HepG2 (cell line): ENCODE data around the gene ESYT2.

ENCODE experiments used
- POLR2A ChIP-seq, 2 experiments: IDR thresholded peaks; 2 replicates each; pipeline ENCODE4 v1.6.1; 2011; ENCODE audit warnings: low read depth in 2 of 2, low read length in 2 of 2, mild to moderate bottlenecking in 1 of 2, moderate library complexity in 1 of 2; ENCODE audit not compliant: insufficient read depth in 1 of 2
- ZNF124 ChIP-seq: sonication (generic); formaldehyde crosslinking; IDR thresholded peaks from 2 replicates; pipeline ENCODE4 v1.4.0; 2020; ENCODE audit warnings: missing genetic modification reagents
- ZNF460 ChIP-seq: sonication (generic); formaldehyde crosslinking; IDR thresholded peaks from 2 replicates; pipeline ENCODE4 v1.5.1; 2020; ENCODE audit warnings: missing genetic modification reagents, mild to moderate bottlenecking, borderline replicate concordance
- TF ChIP-seq, protein P1 (sequence below): sonication (generic); formaldehyde crosslinking; IDR thresholded peaks from 2 replicates; pipeline ENCODE4 v1.8.1; 2022; ENCODE audit warnings: low read depth, mild to moderate bottlenecking, missing genetic modification reagents
- TF ChIP-seq, protein P2 (sequence below): sonication (generic); formaldehyde crosslinking; IDR thresholded peaks from 2 replicates; pipeline ENCODE4 v1.4.0; 2020; ENCODE audit warnings: missing genetic modification reagents
- TF ChIP-seq, protein P3 (sequence below): sonication (generic); formaldehyde crosslinking; IDR thresholded peaks from 2 replicates; pipeline ENCODE4 v1.5.0; 2020; ENCODE audit warnings: missing genetic modification reagents
- TF ChIP-seq, protein P4 (sequence below): sonication (generic); formaldehyde crosslinking; IDR thresholded peaks from one replicate; pipeline ENCODE4 v1.5.1; 2020; ENCODE audit warnings: mild to moderate bottlenecking, missing genetic modification reagents; ENCODE audit errors: not compliant biosample characterization
- TF ChIP-seq, protein P5 (sequence below): sonication (generic); formaldehyde crosslinking; IDR thresholded peaks from 2 replicates; pipeline ENCODE4 v1.5.0; 2020; ENCODE audit warnings: mild to moderate bottlenecking, missing genetic modification reagents, moderate library complexity
- TF ChIP-seq, protein P6 (sequence below): sonication (generic); formaldehyde crosslinking; IDR thresholded peaks from 2 replicates; pipeline ENCODE4 v1.4.0; 2020; ENCODE audit warnings: mild to moderate bottlenecking, low read depth, missing genetic modification reagents

DNA sequence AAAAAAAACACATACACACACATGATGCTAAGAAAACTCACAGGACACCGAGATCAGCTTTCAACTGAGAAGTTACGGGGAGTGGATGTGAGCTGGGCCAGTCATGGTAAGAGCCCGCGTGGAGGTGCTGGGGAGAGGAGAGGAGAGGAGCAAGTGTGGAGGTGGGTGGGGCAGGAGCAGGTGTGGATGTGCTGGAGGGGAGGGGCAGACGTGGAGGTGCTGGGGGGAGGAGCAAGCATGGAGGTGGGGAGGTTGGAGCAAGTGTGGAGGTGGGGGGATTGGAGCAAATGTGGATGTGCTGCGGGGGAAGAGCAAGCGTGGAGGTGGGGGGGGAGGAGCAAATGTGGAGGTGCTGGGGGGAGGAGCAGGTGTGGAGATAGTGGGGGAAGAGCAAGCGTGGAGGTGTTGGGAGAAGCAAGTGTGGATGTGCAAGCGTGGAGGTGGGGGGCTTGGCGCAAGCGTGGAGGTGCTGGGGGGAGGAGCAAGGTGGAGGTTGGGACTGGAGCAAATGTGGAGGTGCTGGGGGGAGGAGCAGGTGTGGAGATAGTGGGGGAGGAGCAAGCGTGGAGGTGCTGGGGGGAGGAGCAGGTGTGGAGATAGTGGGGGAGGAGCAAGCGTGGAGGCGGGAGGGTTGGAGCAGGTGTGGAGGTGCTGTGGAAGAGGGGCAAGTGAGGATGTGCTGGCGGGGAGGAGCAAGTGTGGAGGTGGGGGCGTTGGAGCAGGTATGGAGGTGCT lies 100.2 kb downstream of the ESYT2 start:
- TF ChIP-seq, protein P1, sequence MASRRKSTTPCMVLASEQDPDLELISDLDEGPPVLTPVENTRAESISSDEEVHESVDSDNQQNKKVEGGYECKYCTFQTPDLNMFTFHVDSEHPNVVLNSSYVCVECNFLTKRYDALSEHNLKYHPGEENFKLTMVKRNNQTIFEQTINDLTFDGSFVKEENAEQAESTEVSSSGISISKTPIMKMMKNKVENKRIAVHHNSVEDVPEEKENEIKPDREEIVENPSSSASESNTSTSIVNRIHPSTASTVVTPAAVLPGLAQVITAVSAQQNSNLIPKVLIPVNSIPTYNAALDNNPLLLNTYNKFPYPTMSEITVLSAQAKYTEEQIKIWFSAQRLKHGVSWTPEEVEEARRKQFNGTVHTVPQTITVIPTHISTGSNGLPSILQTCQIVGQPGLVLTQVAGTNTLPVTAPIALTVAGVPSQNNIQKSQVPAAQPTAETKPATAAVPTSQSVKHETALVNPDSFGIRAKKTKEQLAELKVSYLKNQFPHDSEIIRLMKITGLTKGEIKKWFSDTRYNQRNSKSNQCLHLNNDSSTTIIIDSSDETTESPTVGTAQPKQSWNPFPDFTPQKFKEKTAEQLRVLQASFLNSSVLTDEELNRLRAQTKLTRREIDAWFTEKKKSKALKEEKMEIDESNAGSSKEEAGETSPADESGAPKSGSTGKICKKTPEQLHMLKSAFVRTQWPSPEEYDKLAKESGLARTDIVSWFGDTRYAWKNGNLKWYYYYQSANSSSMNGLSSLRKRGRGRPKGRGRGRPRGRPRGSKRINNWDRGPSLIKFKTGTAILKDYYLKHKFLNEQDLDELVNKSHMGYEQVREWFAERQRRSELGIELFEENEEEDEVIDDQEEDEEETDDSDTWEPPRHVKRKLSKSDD: no peak
- no peak for TF ChIP-seq POLR2A (IDR thresholded peaks at IDR 0.05; ENCODE audit: insufficient read depth in 1 of 2, low read depth in 2 of 2, low read length in 2 of 2)
- TF ChIP-seq, protein P2, sequence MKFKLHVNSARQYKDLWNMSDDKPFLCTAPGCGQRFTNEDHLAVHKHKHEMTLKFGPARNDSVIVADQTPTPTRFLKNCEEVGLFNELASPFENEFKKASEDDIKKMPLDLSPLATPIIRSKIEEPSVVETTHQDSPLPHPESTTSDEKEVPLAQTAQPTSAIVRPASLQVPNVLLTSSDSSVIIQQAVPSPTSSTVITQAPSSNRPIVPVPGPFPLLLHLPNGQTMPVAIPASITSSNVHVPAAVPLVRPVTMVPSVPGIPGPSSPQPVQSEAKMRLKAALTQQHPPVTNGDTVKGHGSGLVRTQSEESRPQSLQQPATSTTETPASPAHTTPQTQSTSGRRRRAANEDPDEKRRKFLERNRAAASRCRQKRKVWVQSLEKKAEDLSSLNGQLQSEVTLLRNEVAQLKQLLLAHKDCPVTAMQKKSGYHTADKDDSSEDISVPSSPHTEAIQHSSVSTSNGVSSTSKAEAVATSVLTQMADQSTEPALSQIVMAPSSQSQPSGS (CRISPR knock-in tag): no peak
- no peak for TF ChIP-seq ZNF460 (CRISPR knock-in tag)
- TF ChIP-seq, protein P3, sequence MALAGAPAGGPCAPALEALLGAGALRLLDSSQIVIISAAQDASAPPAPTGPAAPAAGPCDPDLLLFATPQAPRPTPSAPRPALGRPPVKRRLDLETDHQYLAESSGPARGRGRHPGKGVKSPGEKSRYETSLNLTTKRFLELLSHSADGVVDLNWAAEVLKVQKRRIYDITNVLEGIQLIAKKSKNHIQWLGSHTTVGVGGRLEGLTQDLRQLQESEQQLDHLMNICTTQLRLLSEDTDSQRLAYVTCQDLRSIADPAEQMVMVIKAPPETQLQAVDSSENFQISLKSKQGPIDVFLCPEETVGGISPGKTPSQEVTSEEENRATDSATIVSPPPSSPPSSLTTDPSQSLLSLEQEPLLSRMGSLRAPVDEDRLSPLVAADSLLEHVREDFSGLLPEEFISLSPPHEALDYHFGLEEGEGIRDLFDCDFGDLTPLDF (CRISPR knock-in tag): no peak
- TF ChIP-seq, protein P4, sequence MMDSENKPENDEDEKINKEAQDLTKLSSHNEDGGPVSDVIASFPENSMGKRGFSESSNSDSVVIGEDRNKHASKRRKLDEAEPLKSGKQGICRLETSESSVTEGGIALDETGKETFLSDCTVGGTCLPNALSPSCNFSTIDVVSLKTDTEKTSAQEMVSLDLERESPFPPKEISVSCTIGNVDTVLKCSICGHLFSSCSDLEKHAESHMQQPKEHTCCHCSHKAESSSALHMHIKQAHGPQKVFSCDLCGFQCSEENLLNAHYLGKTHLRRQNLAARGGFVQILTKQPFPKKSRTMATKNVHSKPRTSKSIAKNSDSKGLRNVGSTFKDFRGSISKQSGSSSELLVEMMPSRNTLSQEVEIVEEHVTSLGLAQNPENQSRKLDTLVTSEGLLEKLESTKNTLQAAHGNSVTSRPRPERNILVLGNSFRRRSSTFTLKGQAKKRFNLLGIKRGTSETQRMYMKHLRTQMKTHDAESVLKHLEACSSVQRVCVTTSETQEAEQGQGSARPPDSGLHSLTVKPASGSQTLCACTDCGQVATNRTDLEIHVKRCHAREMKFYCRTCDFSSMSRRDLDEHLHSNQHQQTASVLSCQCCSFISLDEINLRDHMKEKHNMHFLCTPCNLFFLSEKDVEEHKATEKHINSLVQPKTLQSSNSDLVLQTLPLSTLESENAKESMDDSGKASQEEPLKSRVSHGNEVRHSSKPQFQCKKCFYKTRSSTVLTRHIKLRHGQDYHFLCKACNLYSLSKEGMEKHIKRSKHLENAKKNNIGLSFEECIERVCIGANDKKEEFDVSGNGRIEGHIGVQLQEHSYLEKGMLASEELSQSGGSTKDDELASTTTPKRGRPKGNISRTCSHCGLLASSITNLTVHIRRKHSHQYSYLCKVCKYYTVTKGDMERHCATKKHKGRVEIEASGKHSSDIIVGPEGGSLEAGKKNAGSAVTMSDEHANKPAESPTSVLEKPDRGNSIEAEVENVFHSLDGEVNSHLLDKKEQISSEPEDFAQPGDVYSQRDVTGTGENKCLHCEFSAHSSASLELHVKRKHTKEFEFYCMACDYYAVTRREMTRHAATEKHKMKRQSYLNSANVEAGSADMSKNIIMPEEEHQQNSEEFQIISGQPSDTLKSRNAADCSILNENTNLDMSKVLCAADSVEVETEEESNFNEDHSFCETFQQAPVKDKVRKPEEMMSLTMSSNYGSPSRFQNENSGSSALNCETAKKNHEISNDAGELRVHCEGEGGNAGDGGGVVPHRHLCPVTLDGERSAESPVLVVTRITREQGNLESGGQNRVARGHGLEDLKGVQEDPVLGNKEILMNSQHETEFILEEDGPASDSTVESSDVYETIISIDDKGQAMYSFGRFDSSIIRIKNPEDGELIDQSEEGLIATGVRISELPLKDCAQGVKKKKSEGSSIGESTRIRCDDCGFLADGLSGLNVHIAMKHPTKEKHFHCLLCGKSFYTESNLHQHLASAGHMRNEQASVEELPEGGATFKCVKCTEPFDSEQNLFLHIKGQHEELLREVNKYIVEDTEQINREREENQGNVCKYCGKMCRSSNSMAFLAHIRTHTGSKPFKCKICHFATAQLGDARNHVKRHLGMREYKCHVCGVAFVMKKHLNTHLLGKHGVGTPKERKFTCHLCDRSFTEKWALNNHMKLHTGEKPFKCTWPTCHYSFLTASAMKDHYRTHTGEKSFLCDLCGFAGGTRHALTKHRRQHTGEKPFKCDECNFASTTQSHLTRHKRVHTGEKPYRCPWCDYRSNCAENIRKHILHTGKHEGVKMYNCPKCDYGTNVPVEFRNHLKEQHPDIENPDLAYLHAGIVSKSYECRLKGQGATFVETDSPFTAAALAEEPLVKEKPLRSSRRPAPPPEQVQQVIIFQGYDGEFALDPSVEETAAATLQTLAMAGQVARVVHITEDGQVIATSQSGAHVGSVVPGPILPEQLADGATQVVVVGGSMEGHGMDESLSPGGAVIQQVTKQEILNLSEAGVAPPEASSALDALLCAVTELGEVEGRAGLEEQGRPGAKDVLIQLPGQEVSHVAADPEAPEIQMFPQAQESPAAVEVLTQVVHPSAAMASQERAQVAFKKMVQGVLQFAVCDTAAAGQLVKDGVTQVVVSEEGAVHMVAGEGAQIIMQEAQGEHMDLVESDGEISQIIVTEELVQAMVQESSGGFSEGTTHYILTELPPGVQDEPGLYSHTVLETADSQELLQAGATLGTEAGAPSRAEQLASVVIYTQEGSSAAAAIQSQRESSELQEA (CRISPR knock-in tag): no peak
- TF ChIP-seq, protein P5, sequence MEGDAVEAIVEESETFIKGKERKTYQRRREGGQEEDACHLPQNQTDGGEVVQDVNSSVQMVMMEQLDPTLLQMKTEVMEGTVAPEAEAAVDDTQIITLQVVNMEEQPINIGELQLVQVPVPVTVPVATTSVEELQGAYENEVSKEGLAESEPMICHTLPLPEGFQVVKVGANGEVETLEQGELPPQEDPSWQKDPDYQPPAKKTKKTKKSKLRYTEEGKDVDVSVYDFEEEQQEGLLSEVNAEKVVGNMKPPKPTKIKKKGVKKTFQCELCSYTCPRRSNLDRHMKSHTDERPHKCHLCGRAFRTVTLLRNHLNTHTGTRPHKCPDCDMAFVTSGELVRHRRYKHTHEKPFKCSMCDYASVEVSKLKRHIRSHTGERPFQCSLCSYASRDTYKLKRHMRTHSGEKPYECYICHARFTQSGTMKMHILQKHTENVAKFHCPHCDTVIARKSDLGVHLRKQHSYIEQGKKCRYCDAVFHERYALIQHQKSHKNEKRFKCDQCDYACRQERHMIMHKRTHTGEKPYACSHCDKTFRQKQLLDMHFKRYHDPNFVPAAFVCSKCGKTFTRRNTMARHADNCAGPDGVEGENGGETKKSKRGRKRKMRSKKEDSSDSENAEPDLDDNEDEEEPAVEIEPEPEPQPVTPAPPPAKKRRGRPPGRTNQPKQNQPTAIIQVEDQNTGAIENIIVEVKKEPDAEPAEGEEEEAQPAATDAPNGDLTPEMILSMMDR (CRISPR knock-in tag): no peak
- TF ChIP-seq, protein P6, sequence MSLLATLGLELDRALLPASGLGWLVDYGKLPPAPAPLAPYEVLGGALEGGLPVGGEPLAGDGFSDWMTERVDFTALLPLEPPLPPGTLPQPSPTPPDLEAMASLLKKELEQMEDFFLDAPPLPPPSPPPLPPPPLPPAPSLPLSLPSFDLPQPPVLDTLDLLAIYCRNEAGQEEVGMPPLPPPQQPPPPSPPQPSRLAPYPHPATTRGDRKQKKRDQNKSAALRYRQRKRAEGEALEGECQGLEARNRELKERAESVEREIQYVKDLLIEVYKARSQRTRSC (CRISPR knock-in tag): no peak
- TF ChIP-seq ZNF124 (CRISPR knock-in tag): no peak
